HL-60 (cell line): ENCODE results near the gene SPAAR.

Source experiments
- DNase-seq, 2 experiments: peaks; one replicate each; pipeline ENCODE4 v3.0.0-alpha.2; 2010 to 2020; ENCODE audit warnings: low read depth in 1 of 2, low spot score in 1 of 2
- H3K27ac ChIP-seq: fragments of 250-450 bp; sonication (Bioruptor Pico); replicated peaks from 2 replicates; pipeline ENCODE4 v1.5.1; 2020; ENCODE audit warnings: mild to moderate bottlenecking, moderate library complexity
- H3K27me3 ChIP-seq: fragments of 250-450 bp; sonication (Bioruptor Pico); 2 replicates; pipeline ENCODE4 v1.5.1; 2021; ENCODE audit warnings: mild to moderate bottlenecking, moderate library complexity; ENCODE audit not compliant: insufficient read depth, poor library complexity, severe bottlenecking
- H3K4me3 ChIP-seq: replicated peaks from 2 replicates; pipeline ENCODE4 v1.5.1; 2011; ENCODE audit warnings: mild to moderate bottlenecking, control low read depth, low read length; ENCODE audit not compliant: insufficient read depth
- CTCF ChIP-seq: IDR thresholded peaks from one replicate; pipeline ENCODE4 v1.5.1; 2011; ENCODE audit warnings: low read length, control low read depth, inconsistent platforms; ENCODE audit not compliant: insufficient read depth
- GABPA ChIP-seq: IDR thresholded peaks from 2 replicates; pipeline ENCODE4 v1.6.1; 2012; ENCODE audit warnings: low read depth
- POLR2AphosphoS5 ChIP-seq: IDR thresholded peaks from 2 replicates; pipeline ENCODE4 v1.6.1; 2012; ENCODE audit warnings: low read depth
- REST ChIP-seq: IDR thresholded peaks from 2 replicates; pipeline ENCODE4 v1.6.1; 2012; ENCODE audit warnings: low read depth; ENCODE audit not compliant: insufficient replicate concordance
- SPI1 ChIP-seq: IDR thresholded peaks from 2 replicates; pipeline ENCODE4 v1.6.1; 2012; ENCODE audit warnings: low read depth, mild to moderate bottlenecking, borderline replicate concordance

SPAAR gene

GRCh38 chr9:35938474-35939356 is 29.4 kb downstream of the SPAAR start:
- H3K27ac ChIP-seq = no peak overlapping the region
- TF ChIP-seq CTCF (no peak), REST (no peak), POLR2AphosphoS5 (no peak), GABPA (no peak), SPI1 (no peak)

GRCh38 chr9:35939679-35940250 is 30.5 kb downstream of the SPAAR start:
- no peak overlapping the region for H3K27ac ChIP-seq
- TF ChIP-seq REST (no peak), POLR2AphosphoS5 (no peak), GABPA (no peak), CTCF (no peak), SPI1 (no peak)
- no peaks in the 10 kb centered on the region for H3K27me3 ChIP-seq
- no peak overlapping the region for H3K4me3 ChIP-seq
- DNase-seq = no peak

More at GRCh38 chr9:35938474-35939356, 29.4 kb downstream of the SPAAR start:
- Histone ChIP-seq H3K4me3 (no peak overlapping the region), H3K27me3 (no peaks in the 10 kb centered on the region)
- no peak for DNase-seq

- DNase-seq = no peak
- TF ChIP-seq CTCF (no peak), GABPA (no peak), POLR2AphosphoS5 (no peak), SPI1 (no peak), REST (no peak)
- Histone ChIP-seq H3K27ac (no peak overlapping the region), H3K27me3 (no peaks in the 10 kb centered on the region), H3K4me3 (no peak overlapping the region)
These were observed 31.4 kb downstream of the SPAAR start for GRCh38 chr9:35940458-35941407.
